HG03280 (cell line): ENCODE measurements around the gene DNPEP.
A peak's percentile ranks its signal among the peaks of the same experiment; 100 is the strongest.

Experiments used
- ATAC-seq: cut with Tn5 transposase; IDR thresholded peaks from one replicate; pipeline ENCODE4 v1.9.1; 2021; ENCODE audit warnings: mild to moderate bottlenecking, moderate library complexity; ENCODE audit not compliant: unreplicated experiment

The DNPEP gene

DNA sequence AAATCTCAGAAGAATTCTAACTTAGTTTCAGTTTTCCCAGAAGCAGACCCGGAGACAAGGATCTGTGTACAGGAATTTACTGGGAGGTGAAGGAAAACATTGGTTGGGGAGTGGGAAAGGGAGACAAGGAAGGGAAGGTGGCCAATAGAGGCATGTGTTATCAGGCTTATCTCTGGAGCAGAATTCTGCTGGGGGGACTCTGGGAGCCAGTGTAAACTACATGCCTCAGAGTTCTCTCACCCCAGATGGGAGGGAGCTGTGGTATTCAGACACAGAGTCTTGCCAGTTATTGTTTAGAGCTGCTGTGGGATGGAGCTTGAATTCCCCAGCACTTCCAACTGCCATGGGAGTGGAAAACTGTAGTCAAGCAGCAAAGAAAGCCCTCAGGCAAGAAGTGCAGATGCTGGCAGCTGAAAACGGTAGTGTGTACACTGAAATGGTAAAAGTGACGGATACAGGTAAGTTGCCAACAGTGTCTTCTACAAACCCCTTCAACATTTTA lies 19.0 kb downstream of the DNPEP start:
- no peak for ATAC-seq

DNA sequence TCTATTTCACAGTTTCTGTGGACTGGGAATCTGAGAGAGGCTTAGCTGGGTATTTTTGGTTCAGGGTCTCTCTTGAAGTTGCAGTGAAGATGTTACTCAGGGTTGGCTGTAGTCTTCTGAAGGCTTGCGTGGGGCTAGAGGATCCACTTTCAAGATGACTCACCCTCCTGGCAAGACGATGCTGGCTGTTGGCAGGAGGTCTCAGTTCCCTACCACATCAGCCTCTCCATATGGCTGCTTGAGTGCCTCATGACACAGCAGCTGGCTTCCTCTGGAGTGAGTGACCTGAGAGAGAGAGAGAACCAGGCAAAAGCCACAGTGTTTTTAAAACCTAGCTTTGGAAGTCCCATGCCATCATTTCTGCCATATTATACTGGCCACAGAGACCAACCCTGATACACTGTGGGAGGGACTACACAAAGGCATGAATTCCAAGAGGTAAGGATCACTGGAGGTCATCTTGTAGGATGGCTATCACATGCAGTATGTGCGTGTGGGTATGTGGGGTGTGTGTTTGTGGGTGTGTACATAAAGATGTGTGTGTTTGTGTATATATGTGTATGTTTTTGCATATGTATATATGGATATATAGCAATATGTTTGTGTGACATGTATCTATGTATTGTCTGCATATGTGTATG lies 25.1 kb downstream of the DNPEP start:
- ATAC-seq, result peak; percentile 64

DNA sequence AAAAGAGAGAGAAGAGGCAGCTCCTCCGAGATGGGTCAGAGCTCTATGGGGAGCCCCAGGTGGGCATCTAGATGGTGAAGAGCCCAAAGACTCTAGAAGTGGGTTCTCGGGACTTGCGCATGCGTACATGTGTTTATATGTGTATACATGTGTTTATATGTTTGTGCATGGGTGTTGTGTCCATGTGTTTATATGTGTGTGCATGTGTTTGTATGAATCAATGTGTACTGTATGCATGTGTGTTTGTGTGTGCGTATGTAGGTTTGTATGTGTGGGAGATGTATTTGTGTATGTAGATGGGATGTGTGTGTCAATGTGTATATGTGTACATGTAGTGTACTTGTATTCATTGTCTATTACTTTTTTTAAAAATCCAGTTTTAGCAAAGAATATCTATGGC lies 25.6 kb downstream of the DNPEP start:
- no peak for ATAC-seq

DNA sequence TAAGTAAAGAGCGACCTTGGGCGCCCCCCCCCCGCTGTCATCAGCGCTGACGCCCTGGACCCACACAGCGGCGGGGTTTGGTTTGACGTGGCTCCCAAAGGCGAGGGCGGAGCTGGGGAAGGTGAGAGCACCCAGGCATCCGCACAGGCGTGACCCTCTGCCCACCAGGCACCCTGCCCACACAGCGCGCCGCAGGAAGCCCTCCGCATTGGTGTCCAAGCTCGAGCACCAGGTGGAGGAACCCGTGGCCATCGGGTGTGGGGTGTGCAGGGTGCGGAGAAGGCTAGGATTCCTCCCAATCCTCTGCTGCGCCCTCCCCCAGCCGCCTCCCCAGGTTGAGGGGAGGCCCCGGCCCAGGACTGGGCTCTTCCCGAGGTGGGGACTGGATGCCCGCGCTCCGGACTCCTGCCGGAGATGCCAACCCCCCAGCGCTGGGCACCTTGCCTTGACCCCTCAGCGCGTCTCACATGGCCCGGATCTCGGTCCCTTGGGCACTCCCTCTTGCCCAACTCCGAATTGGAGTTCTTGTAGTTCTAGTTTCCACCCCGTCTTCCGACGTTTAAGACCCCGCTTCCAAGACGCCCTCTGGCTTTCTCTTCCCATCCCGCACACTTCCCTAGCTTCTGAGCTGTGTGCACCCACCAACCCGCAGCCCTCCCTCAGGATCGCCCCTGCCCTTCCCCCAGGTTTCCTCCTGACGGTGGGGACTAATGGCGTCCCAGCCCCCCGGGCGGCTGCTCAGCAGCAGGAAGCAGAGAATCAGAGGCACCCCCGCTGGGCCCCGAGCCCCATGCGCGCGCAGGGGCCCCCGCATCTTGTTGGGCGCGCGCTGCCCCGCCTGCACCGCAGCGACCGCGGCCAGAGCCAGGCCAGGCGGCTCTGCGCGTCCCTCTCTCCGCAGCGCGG lies 29.3 kb downstream of the DNPEP start:
- ATAC-seq, result no peak

DNA sequence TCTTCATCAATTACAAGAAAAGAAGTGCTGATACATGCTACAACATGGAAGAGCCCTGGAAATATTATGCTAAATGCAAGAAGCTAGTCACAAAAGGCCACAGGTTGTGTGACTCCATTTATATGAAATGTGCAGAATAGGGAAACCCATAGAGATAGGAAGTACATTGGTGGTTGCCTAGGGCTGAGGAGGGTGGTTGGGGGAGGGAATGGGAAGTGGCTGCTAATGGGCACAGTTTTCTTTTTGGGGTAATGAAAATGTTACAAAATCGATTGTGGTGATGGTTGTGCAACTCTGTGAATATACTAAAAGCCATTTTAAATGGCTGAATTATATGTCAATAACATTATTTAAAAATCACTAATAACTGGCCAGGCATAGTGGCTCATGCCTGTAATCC lies 30.9 kb downstream of the DNPEP start:
- ATAC-seq, result no peak

DNA sequence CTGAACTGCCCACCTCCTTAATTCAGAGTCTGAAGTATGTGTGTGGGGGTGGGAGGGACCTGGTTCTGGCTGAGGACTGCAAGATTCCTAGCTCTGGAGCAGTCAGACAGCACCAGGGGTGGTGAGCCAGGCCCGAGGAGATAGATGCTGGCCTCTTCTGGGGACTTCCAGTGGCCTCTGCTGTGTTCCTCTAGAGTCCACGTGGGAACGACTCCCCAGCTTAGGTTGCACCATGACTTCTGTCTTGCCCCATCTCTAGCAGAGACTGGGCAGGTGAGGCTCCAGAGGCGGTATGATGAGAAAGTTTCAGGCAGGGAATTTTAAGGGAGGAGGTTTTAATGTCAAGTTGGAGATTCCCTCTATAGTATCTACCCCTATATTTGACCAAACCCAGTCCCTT lies 33.1 kb downstream of the DNPEP start:
- ATAC-seq, result no peak

DNA sequence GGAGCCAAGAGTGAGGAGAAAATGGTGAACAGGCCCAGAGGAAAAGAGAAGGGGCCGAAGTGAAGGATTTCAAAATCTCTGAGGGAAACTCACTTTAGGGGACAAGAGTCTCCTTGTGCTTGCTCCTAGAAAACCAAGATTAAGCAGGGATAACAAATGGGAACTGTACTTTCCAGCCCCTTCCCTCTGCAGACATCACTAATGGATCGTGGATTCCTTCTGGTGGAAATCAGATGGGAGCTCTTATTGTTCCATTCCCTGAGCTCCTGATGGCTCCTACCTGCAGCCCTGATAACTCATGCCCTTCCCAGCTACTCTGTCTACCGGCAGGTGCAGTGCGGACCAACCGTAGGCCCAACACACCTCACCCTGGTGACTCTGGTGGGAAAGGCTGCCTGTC lies 34.6 kb downstream of the DNPEP start:
- ATAC-seq, result no peak

DNA sequence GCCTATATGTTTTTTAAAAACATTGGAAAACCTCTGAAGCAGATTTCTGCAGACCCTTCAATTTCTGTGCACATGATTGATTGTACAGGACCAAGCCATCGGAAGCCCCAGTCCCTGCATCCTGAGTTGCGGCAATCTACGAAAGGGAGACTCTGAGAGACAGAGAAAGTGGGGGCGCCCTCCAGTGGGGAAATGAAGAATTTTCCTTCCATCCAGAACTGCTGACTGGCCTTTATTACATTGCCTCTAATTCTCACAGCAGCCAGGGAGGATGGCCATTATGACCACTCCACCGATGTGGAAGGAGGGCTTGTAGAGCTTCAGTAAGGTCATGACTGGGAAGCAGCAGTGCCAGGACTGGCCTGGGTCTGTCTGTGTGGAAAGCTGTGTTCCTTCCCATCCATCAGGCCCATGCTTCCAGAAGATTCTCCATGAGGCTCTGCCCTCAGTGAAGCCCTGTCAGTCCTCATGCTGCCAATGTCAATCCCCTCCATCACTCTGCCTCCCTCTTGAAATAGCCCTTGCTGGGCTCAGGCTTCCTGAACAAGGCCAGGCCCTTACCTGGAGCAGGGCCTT lies 35.2 kb downstream of the DNPEP start:
- no peak for ATAC-seq

DNA sequence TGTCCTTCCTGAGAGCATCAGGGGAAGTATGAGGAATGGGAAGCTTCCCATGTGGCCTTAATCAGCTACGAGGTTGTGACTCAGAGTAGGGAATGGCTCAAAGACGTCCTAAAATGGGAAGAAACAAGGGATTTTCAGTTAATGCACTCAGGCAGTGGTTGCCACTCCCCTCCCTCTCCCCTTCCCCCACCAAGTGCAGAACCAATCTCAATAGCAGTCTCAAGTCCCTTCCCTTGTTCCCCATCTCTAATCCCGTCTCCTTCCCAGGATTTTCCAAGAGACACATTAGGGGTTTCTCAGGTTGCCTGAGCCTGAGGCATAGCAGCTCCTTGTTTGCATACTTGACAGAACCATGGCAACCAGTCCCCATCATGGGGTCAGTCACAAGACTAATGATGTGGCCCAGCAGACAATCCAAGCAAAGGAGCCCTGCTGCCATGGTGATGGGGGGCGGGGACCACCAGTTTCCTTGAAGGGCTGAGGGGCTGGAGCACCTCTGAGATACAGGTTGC lies 36.9 kb downstream of the DNPEP start:
- ATAC-seq, result no peak

DNA sequence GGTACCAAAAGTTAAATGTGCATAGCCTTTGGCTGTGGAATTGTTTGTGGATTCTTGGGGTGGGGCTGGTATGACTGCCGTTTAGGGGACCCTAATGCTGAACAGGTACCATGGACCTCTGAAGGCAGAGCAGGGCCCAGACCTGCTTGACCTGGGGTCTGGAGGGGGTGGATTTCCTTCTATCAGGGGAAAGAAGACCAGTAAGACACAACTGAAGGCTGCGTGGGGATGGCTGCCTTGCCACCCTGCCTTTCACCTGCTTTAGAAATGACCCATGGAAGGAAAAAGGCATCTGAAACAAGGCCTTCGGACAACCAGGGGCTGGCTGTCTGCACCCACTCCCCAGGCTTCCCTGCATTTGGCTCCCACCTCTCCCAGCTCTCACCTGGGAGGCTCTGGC lies 37.5 kb downstream of the DNPEP start:
- ATAC-seq, result no peak

DNA sequence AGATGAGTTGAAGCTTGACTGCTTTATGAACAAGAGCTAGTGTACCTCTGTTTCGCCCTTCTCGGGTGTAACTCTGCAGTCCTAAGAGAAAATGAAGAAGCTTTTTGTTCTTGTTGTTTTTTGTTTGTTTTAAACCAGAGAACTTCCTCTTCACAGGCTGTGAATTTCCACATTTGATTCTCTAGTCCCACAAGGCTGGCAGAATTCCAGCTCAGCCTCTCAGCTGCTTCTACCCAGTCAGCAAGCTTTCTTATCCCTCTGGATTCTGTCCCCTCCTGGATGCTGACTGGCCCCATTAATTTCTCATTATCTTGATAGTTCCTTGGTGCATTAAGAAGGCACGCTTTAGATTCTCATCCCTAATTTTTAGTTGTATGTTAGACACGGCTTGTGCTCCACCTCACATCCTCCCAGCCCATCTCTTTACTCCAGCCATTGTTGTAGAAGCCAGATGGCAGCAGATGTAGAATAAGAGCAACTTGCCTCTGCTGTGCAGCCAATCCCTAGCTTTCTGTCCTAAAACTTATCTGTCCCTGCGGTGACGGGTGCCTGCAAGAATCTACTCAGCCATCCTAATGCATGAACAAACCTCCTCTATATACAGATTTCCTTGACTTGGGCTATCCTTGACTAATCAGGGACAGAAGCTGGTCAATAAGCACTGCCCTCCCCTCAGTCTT lies 42.8 kb downstream of the DNPEP start:
- no peak for ATAC-seq

DNA sequence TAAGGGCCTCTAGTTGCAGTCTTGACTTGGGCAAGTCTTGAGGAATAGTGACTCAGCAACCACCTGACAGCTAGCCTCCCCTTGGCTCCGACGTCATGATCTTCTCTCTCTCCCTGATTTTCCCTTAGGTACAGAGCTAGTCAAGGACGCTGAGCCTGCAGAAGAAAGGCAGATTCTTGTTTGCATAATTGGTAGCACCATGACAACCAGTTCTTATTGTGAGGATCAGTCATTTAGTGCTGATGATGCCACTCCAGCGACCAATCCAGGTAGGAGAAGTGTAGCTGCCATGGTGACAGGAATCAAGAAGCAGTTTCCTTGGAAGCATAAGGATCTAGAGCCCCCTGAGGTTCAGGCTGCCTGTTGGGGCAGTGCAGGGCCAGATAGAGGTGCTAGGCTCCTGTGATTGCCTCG lies 52.3 kb downstream of the DNPEP start:
- no peak for ATAC-seq

DNA sequence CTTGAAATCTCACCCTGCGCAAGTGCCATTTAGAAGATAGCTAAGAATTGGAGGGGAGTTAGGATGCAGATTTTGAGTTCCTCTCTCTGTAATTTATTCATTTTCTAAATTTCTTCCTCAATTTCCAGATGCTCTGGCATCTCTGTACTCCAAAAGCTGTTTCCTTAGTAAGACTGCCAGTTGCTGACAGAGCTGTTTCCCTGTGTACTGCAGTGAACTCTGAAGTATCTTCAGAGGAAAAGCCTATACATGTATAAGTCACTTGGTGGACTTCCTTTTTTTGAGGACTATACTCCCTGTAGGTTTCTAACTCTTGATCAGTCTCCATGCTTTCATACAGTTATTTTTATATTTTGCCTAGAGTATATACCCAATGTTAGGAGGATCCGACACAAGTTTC lies 53.6 kb downstream of the DNPEP start:
- ATAC-seq, result no peak

DNA sequence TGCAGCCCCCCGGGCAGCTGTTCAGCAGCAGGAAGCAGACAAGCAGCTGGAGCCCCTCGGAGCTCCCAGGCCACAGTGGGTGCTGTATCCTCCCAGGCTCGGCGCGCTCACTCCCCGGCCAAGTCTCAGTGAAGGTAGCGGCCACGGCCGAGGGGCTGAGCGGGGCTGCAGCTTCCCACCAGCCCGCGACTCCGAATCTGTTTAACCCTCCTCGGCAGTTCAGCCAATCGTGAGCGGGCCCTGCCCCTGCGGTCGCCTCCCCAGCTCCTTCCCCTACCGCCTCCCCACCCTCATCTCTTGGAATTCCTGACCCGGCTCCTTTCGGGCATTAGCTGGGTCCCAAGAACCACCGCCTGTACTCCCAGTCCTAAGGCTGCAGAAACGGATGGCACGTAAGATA lies 55.2 kb downstream of the DNPEP start, which contains the start of gene RESP18:
Gene RESP18 (minus strand): TSS at position 203 of the 400 bp plus-strand sequence.
- ATAC-seq, result no peak

DNA sequence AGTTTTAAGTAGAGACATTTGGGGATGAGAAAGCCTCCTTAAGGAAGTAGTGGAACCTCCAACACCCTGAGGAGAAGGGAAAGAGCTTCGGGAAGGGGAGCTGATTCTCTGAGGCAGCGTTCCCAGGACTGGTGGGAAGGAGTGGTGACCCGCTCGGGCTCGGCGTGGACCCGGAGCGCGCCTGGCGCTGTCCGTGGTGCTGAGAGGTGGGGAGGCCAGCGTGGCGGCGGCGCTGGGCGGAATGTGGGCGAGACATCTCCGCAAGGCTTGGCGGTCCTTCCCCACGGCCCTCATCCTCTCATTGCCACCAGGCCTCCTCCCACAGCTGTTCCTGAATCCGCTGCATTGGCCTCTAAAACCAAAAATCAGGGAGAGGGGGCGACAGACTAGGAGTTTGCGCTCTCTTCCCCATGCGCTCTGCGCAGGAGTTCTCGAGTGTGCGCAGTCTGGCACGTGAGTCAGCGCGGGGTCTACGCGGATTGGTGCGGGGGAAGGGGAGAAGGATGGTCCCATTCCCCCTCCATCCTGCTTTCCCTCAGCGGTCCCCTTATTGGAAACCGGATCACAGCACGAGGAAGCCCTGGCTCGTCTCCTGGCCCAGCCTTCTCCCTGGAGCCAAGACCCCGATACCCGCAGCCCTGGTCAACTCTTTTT lies 56.0 kb downstream of the DNPEP start:
- ATAC-seq, result no peak

DNA sequence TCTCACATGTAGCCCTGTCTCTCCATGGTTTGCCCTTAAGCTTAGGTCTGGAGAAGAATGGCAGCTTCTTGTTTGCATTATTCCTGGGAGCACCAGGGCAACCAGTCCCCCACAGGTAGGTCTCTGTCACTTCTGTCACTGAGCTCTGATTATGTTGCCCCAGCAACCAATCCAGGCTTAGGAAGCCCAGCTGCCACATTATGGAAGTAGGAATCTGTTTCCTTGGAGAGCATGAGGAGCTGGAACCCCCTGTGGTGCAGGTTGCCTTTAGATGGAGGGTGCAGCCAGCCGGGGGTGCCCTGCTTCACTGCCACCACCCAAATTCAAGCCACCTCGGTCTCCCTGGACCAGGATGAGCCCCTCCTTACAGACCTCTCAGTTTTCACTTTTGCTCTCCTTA lies 60.0 kb downstream of the DNPEP start:
- ATAC-seq, result no peak

DNA sequence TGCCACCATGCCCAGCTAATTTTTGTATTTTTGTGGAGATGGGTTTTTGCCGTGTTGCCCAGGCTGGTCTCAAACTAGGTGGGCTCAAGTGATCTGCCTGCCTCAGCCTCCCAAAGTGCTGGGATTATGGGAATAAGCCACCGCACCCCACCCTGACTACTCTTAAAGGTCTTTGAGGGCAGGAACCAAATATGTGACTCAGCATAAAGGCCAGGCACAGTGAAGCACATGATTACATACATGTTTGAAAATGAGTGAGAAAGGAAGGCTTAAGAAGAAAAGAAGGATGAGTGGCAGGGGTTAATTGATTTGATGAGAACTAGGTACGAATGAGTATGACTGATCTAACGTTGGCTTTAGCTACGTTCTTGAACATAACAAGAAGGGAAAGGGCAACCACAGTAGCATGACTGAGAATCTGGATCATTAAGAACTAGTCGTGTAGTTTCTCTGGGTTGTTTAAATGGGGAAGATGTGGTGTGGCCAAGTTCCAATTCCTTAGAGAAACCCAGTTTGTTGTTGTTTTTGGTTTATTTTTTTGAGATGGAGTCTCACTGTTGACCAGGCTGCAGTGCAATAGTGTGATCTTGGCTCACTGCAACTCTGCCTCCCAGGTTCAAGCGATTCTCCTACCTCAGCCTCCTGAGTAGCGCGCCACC lies 61.9 kb downstream of the DNPEP start:
- ATAC-seq, result no peak

DNA sequence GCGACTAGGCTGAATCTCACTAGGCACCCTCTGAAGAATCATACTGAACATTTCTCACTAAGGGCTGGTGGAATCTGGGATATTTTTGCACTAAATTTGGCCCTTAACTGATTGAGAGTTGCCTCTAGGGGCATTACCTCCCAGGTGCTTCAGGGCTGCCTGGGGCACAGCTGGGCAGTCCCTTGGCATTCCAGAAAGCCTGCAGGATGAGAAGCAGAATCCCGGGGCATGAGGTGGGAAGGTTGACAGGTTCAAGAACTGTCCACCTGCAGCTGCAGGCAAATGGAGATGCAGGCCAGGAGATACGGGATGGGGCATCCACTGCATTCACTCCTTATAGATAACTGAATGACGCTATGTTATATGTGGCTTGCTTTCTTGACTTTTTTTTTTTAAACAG lies 62.6 kb downstream of the DNPEP start:
- ATAC-seq, result no peak

DNA sequence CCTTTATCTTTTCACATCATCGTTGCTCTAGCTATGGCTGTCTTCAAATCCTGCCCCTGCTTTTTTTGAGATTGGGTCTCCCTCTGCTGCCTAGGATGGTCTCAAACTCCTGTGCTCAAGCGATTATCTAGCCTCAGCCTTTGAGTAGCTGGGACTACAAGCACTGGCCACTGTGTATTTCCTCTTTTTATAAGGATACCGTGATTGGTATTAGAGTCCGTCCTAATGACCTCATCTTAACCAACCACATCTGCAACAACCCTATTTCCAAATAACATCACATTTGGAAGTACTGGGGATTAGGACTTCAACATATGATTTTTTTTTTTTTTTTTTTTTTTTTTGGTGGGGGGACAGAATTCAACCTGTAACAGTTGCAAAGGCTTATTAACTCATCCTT lies 64.3 kb downstream of the DNPEP start:
- ATAC-seq, result no peak
